ENCODE results near the gene EIF5A2. TPM values are rescaled to one million over a fixed set of nuclear protein-coding genes. Genes with fewer than 3 reads are reported as not detected.

Gene EIF5A2
- total RNA-seq, 1 experiment from 2014 or later = 72.0 TPM

- in situ Hi-C loops (cut with HindIII; ENCODE audit: low pct_unique_long_range_greater_than_20kb, low sequenced_read_pairs) (no loop called here), intact Hi-C loops (cut with micrococcal nuclease; ENCODE audit: unreplicated experiment) (no loop called here)
- TF ChIP-seq REST (IDR thresholded peaks at IDR 0.05; ENCODE audit: insufficient read depth in 1 of 2, low read depth in 2 of 2, low read length in 1 of 2) = no peak
- no peak for TF ChIP-seq SIN3A (IDR thresholded peaks at IDR 0.05; ENCODE audit: borderline replicate concordance, insufficient read depth, low read depth, low read length)
- TF ChIP-seq CTCF (IDR thresholded peaks at IDR 0.05) = no peak
- no peak for TF ChIP-seq POLR2AphosphoS5 (IDR thresholded peaks at IDR 0.05; ENCODE audit: low read depth, low read length)
- no peak for TF ChIP-seq TCF7L2 (IDR thresholded peaks at IDR 0.05; ENCODE audit: low read depth, low read length)
- BruUV-seq (replicated peaks) = no TSS peak
- ChIA-PET POLR2A (no interaction called here), CTCF (no interaction called here)
- Histone ChIP-seq H3K9me3 (ENCODE audit: control insufficient read depth, insufficient read depth, low read depth, low read length) (no peaks in the 10 kb centered on the region), H3K27ac (ENCODE audit: low read length) (no peak overlapping the region), H3K27me3 (ENCODE audit: control insufficient read depth, insufficient read depth, low read length) (no peaks in the 10 kb centered on the region), H3K4me3 (ENCODE audit: low read depth in 2 of 2, low read length in 2 of 2) (no peak overlapping the region), H3K36me3 (ENCODE audit: control insufficient read depth, insufficient read depth, low read length) (peaks cover 19% of the 10 kb centered on the region), H3K4me1 (ENCODE audit: control insufficient read depth, insufficient read depth, low read length) (peaks cover 8% of the 10 kb centered on the region)
- ATAC-seq = no peak
- DNase-seq (ENCODE audit: low read depth, low spot score) = no peak
These were observed 45.6 kb downstream of the EIF5A2 start for GRCh38 chr3:170862618-170863374.

- intact Hi-C loops (cut with micrococcal nuclease; ENCODE audit: unreplicated experiment) = no loop called here
- Histone ChIP-seq H3K4me3 (ENCODE audit: low read depth in 2 of 2, low read length in 2 of 2) (no peak overlapping the region), H3K27me3 (ENCODE audit: control insufficient read depth, insufficient read depth, low read length) (no peaks in the 10 kb centered on the region), H3K27ac (ENCODE audit: low read length) (no peak overlapping the region), H3K9me3 (ENCODE audit: control insufficient read depth, insufficient read depth, low read depth, low read length) (no peaks in the 10 kb centered on the region), H3K36me3 (ENCODE audit: control insufficient read depth, insufficient read depth, low read length) (no peaks in the 10 kb centered on the region), H3K4me1 (ENCODE audit: control insufficient read depth, insufficient read depth, low read length) (no peaks in the 10 kb centered on the region)
- no peak for DNase-seq (ENCODE audit: low read depth, low spot score)
- POLR2A ChIA-PET = no interaction called here
- CTCF ChIA-PET = no interaction called here
- in situ Hi-C loops (cut with HindIII; ENCODE audit: low pct_unique_long_range_greater_than_20kb, low sequenced_read_pairs) = loop anchor here (10.0 kb wide), 1 partner anchor 454 kb away; no protein-coding TSS in a partner anchor
- no peak for TF ChIP-seq TCF7L2 (IDR thresholded peaks at IDR 0.05; ENCODE audit: low read depth, low read length)
- no peak for TF ChIP-seq POLR2AphosphoS5 (IDR thresholded peaks at IDR 0.05; ENCODE audit: low read depth, low read length)
- TF ChIP-seq CTCF (IDR thresholded peaks at IDR 0.05) = no peak
- TF ChIP-seq REST (IDR thresholded peaks at IDR 0.05; ENCODE audit: insufficient read depth in 1 of 2, low read depth in 2 of 2, low read length in 1 of 2) = no peak
- no peak for TF ChIP-seq SIN3A (IDR thresholded peaks at IDR 0.05; ENCODE audit: borderline replicate concordance, insufficient read depth, low read depth, low read length)
- ATAC-seq = no peak
- BruUV-seq (replicated peaks) = no TSS peak
These were observed 49.8 kb downstream of the EIF5A2 start for GRCh38 chr3:170858599-170858998.
